Mesendoderm (in vitro differentiated cells): Measurements from ENCODE around the gene ZMIZ2.

Source experiments
- DNase-seq: peaks from one replicate; pipeline ENCODE4 v3.0.0; 2013
- H2AK5ac ChIP-seq: 2 replicates; pipeline ENCODE4 v1.6.1; 2013; ENCODE audit warnings: low read length, inconsistent platforms
- H2BK120ac ChIP-seq: 2 replicates; pipeline ENCODE4 v1.6.1; 2013; ENCODE audit warnings: low read depth, mild to moderate bottlenecking, low read length, moderate library complexity, mixed read lengths
- H2BK15ac ChIP-seq: replicated peaks from 2 replicates; pipeline ENCODE4 v1.6.1; 2013; ENCODE audit warnings: low read depth, mild to moderate bottlenecking, moderate library complexity
- H2BK5ac ChIP-seq: 2 replicates; pipeline ENCODE4 v1.6.1; 2013; ENCODE audit warnings: low read length, inconsistent platforms
- H3K18ac ChIP-seq: 2 replicates; pipeline ENCODE4 v1.6.1; 2013; ENCODE audit warnings: mild to moderate bottlenecking, low read length, mixed read lengths
- H3K23ac ChIP-seq: one replicate; pipeline ENCODE4 v1.6.1; 2013; ENCODE audit warnings: low read length
- H3K27ac ChIP-seq: 2 replicates; pipeline ENCODE4 v1.5.1; 2013; ENCODE audit warnings: low read depth, mild to moderate bottlenecking, inconsistent platforms, low read length, moderate library complexity
- H3K27me3 ChIP-seq: 2 replicates; pipeline ENCODE4 v1.6.1; 2013; ENCODE audit warnings: low read length, control low read depth, mild to moderate bottlenecking, inconsistent platforms; ENCODE audit not compliant: insufficient read depth, poor library complexity
- H3K36me3 ChIP-seq: 2 replicates; pipeline ENCODE4 v1.6.1; 2013; ENCODE audit warnings: low read length, inconsistent platforms; ENCODE audit not compliant: control insufficient read depth, insufficient read depth
- H3K4ac ChIP-seq: one replicate; pipeline ENCODE4 v1.6.1; 2013; ENCODE audit warnings: low read depth, mild to moderate bottlenecking, low read length, moderate library complexity
- H3K4me1 ChIP-seq: 2 replicates; pipeline ENCODE4 v1.6.1; 2013; ENCODE audit warnings: low read depth, low read length, inconsistent platforms; ENCODE audit not compliant: control insufficient read depth
- H3K4me2 ChIP-seq: 2 replicates; pipeline ENCODE4 v1.6.1; 2013; ENCODE audit warnings: low read length
- H3K4me3 ChIP-seq: 2 replicates; pipeline ENCODE4 v1.5.1; 2013; ENCODE audit warnings: mild to moderate bottlenecking, low read length
- H3K56ac ChIP-seq: one replicate; pipeline ENCODE4 v1.6.1; 2013; ENCODE audit warnings: low read length
- H3K79me1 ChIP-seq: 2 replicates; pipeline ENCODE4 v1.6.1; 2013; ENCODE audit warnings: low read length, inconsistent platforms
- H3K79me2 ChIP-seq: 2 replicates; pipeline ENCODE4 v1.6.1; 2013; ENCODE audit warnings: mild to moderate bottlenecking, low read length; ENCODE audit not compliant: control insufficient read depth, insufficient read depth
- H3K9ac ChIP-seq: 2 replicates; pipeline ENCODE4 v1.6.1; 2013; ENCODE audit warnings: low read length, inconsistent platforms
- H4K5ac ChIP-seq: one replicate; pipeline ENCODE4 v1.6.1; 2013; ENCODE audit warnings: low read length
- H4K8ac ChIP-seq: one replicate; pipeline ENCODE4 v1.6.1; 2013; ENCODE audit warnings: low read depth, mild to moderate bottlenecking, control low read depth, low read length, moderate library complexity
- WGBS: extraction: QIAGEN DNeasy Blood & Tissue Kit; methylation state at CpG from one replicate; pipeline ENCODE4 v1.1.7; 2013; ENCODE audit warnings: low lambda C conversion rate, missing lambda C conversion rate; ENCODE audit not compliant: insufficient coverage; ENCODE audit errors: extremely low coverage; 5-methylcytosine and 5-hydroxymethylcytosine counted together

Gene ZMIZ2

DNA sequence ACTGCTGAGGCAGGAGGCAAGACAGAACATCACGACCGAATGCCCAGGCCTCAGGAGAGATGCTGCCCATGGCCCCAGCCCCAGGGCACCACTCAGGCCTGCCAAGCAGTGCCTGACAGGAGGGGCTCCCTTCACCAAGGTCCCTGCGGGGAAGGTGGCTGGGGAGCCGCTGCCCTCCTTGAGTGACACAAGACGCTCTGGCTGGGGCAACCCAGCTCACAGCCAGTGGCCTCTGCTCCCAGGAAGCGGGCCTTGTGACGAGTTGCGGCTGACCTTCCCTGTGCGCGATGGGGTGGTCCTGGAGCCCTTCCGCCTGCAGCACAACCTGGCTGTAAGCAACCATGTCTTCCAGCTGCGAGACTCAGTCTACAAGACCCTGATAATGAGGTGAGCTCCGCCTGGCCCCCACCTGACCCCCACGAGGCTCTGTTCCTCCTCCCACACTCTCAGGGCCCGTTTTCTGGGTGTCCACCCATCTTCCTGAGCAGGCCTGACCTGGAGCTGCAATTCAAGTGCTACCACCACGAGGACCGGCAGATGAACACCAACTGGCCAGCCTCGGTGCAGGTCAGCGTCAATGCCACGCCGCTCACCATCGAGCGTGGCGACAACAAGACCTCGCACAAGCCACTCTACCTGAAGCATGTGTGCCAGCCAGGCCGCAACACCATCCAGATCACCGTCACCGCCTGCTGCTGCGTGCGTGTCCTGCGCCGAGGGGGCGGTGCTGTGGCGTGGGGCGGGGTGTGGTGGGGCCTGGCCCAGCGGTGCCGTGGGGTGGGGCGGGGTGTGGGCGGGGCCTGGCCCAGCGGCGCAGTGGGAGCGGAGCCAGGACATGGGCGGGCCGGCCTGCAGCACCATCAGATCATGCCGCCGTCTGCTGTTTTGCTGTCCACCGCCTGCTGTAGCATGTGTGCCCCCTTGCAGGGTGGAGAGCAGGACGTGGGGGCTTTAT lies 12.8 kb downstream of the ZMIZ2 start:
- Histone ChIP-seq H3K9ac (no peak overlapping the region), H3K4me2 (no peak overlapping the region), H3K4me1 (no peaks in the 10 kb centered on the region), H3K27me3 (no peaks in the 10 kb centered on the region), H3K18ac (no peak overlapping the region), H2BK15ac (no peak overlapping the region), H3K79me1 (no peaks in the 10 kb centered on the region), H2AK5ac (no peak overlapping the region), H3K36me3 (peaks cover 7% of the 10 kb centered on the region), H3K23ac (no peak overlapping the region), H2BK120ac (no peak overlapping the region), H3K79me2 (no peaks in the 10 kb centered on the region), H4K5ac (no peak overlapping the region), H3K27ac (no peak overlapping the region), H3K4ac (no peak overlapping the region), H4K8ac (no peak overlapping the region), H2BK5ac (no peak overlapping the region), H3K4me3 (no peak overlapping the region), H3K56ac (no peak overlapping the region)
- no CpG with 5 or more reads among the region's 48 CpGs for WGBS
- no peak for DNase-seq

DNA sequence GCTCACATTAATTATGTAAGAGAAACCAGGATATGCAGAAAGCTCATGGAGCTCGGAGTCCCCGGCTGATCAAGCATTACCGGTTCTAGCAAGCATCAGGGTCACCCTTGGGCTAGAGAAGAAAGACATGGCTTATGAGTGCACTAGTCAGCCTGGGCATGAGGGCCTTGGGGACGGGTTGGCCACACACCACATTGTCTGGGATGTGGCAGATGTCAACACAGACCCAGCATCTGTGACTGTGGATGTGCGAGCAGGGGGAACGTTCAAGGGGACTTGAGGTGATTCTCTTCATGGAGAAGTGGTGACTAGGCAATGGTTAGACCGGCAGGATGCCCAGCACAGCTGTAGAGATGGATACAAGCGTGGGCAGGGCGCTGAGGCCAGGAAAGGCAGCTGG lies 13.7 kb downstream of the ZMIZ2 start:
- Histone ChIP-seq H3K79me1 (no peaks in the 10 kb centered on the region), H3K18ac (no peak overlapping the region), H2BK15ac (no peak overlapping the region), H3K27ac (no peak overlapping the region), H3K23ac (no peak overlapping the region), H3K9ac (no peak overlapping the region), H3K36me3 (peaks cover 10% of the 10 kb centered on the region), H3K4ac (no peak overlapping the region), H4K8ac (no peak overlapping the region), H4K5ac (no peak overlapping the region), H2BK120ac (no peak overlapping the region), H3K4me1 (no peaks in the 10 kb centered on the region), H3K4me3 (no peak overlapping the region), H3K27me3 (no peaks in the 10 kb centered on the region), H3K79me2 (no peaks in the 10 kb centered on the region), H2AK5ac (no peak overlapping the region), H2BK5ac (no peak overlapping the region), H3K56ac (no peak overlapping the region), H3K4me2 (no peak overlapping the region)
- WGBS, result no CpG with 5 or more reads among the region's 9 CpGs
- DNase-seq, result no peak

DNA sequence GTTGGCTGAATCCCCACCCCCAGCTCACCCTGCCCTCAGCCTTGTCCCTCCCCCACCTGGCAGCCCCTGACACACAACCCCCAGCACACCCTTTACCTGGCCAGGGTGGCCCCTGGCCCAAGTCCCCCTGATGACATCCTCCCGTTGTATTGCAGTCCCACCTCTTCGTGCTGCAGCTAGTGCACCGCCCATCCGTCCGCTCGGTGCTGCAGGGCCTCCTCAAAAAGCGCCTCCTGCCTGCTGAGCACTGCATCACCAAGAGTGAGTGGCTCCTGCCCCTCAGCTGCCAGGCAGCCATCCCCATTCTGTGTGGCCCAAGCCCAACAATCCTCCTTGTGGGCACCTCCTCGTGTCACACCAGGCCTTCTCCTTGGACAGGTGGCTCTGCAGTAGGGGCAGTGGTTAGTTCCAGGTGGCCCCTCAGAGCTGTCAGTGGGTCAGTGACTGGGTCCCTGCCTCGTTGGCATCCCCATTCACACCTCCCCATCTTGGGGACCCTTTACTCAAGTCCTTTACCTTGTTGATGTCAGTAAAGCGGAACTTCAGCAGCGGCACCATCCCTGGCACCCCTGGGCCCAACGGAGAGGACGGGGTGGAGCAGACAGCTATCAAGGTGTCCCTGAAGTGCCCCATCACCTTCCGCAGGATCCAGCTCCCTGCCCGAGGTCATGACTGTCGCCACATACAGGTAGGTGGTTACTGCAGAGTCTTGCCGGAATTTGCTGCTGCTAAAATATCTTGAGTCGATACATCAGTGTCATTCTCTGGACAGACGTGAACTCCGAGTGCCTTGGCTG lies 14.3 kb downstream of the ZMIZ2 start:
- no peaks in the 10 kb centered on the region for H3K79me1 ChIP-seq
- no peak overlapping the region for H4K5ac ChIP-seq
- H2BK120ac ChIP-seq, result no peak overlapping the region
- no peak overlapping the region for H3K56ac ChIP-seq
- no peak overlapping the region for H2BK15ac ChIP-seq
- no peak overlapping the region for H2AK5ac ChIP-seq
- peaks cover 12% of the 10 kb centered on the region for H3K36me3 ChIP-seq
- DNase-seq, result no peak
- H3K79me2 ChIP-seq, result no peaks in the 10 kb centered on the region
- H2BK5ac ChIP-seq, result no peak overlapping the region
- no peak overlapping the region for H3K4ac ChIP-seq
- H4K8ac ChIP-seq, result no peak overlapping the region
- H3K4me2 ChIP-seq, result no peak overlapping the region
- no peak overlapping the region for H3K27ac ChIP-seq
- H3K27me3 ChIP-seq, result no peaks in the 10 kb centered on the region
- H3K4me1 ChIP-seq, result no peaks in the 10 kb centered on the region
- no peak overlapping the region for H3K23ac ChIP-seq
- no CpG with 5 or more reads among the region's 20 CpGs for WGBS
- no peak overlapping the region for H3K4me3 ChIP-seq
- H3K9ac ChIP-seq, result no peak overlapping the region
- H3K18ac ChIP-seq, result no peak overlapping the region

DNA sequence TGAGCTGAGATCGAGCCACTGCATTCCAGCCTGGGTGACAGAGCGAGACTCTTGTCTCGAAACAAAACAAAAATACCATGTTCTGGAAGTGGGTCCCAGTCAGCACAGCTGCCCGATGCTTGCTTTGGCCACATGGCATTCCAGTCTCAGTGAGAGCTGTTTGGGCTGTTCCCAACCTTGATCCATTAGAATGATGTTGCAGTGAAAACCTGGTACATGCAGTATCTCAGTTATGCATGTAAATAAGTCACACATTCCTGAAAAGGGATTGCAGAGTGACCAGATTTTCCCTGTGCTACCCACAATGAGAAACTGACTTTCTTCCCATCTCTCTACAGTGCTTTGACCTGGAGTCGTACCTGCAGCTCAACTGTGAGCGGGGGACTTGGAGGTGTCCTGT lies 15.4 kb downstream of the ZMIZ2 start:
- no peak overlapping the region for H3K4me2 ChIP-seq
- no peak overlapping the region for H2BK15ac ChIP-seq
- no CpG with 5 or more reads among the region's 6 CpGs for WGBS
- H3K9ac ChIP-seq, result no peak overlapping the region
- no peak overlapping the region for H3K4ac ChIP-seq
- H3K4me1 ChIP-seq, result no peaks in the 10 kb centered on the region
- no peak overlapping the region for H2BK5ac ChIP-seq
- no peak overlapping the region for H4K5ac ChIP-seq
- no peak overlapping the region for H3K56ac ChIP-seq
- H3K27ac ChIP-seq, result no peak overlapping the region
- no peak overlapping the region for H2BK120ac ChIP-seq
- H3K36me3 ChIP-seq, result peaks cover 12% of the 10 kb centered on the region
- no peak for DNase-seq
- no peak overlapping the region for H2AK5ac ChIP-seq
- no peak overlapping the region for H3K23ac ChIP-seq
- H3K79me1 ChIP-seq, result no peaks in the 10 kb centered on the region
- H4K8ac ChIP-seq, result no peak overlapping the region
- H3K27me3 ChIP-seq, result no peaks in the 10 kb centered on the region
- H3K18ac ChIP-seq, result no peak overlapping the region
- no peaks in the 10 kb centered on the region for H3K79me2 ChIP-seq
- no peak overlapping the region for H3K4me3 ChIP-seq

DNA sequence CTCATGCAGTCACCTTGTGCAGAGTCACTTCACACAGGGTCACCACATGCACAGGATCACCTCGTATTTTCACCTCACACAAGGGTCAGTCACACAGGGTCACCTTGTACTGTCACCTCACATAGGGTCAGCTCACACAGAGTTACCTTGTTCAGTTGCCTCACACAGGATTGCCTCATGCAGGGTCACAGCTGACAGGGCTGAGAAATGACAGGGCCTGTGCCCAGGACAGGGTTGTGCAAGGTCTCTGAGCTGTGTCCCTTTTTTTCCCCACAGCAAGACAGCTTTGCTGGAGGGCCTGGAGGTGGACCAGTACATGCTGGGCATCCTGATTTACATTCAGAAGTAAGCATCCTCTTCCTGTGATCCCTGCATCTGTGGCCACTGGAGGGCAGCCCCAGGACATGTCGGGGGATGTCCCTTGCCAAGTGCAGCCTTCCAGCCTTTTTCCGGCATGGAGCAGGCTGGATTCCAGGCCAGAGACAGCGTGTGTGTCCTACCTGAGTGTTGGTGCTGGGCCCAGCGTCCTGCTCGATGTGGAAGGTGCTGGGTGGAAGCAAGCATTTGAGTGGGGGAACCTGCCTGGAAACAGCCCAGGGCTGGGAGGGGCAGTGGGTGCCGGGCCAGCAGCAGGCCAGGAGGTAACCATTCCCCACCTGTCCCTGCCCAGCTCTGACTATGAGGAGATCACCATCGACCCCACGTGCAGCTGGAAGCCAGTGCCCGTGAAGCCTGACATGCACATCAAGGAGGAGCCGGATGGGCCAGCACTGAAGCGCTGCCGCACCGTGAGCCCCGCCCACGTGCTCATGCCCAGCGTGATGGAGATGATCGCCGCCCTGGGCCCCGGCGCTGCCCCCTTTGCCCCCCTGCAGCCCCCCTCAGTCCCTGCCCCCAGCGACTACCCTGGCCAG lies 16.3 kb downstream of the ZMIZ2 start:
- H4K8ac ChIP-seq, result no peak overlapping the region
- H3K9ac ChIP-seq, result no peak overlapping the region
- no peak overlapping the region for H2BK120ac ChIP-seq
- no peaks in the 10 kb centered on the region for H3K79me2 ChIP-seq
- DNase-seq, result no peak
- no peak overlapping the region for H4K5ac ChIP-seq
- no peaks in the 10 kb centered on the region for H3K4me1 ChIP-seq
- H3K4ac ChIP-seq, result no peak overlapping the region
- H3K27ac ChIP-seq, result no peak overlapping the region
- H3K4me3 ChIP-seq, result no peak overlapping the region
- no peak overlapping the region for H2BK15ac ChIP-seq
- no peak overlapping the region for H3K18ac ChIP-seq
- no peak overlapping the region for H2BK5ac ChIP-seq
- whole genome bisulfite sequencing, result no CpG with 5 or more reads among the region's 22 CpGs
- no peak overlapping the region for H2AK5ac ChIP-seq
- H3K27me3 ChIP-seq, result no peaks in the 10 kb centered on the region
- peaks cover 12% of the 10 kb centered on the region for H3K36me3 ChIP-seq
- H3K56ac ChIP-seq, result no peak overlapping the region
- no peaks in the 10 kb centered on the region for H3K79me1 ChIP-seq
- no peak overlapping the region for H3K23ac ChIP-seq
- no peak overlapping the region for H3K4me2 ChIP-seq
